Esophagus muscularis mucosa (tissue), 3 donors: Measurements from ENCODE around the gene BTAF1.

Source experiments
- POLR2AphosphoS5 ChIP-seq, 2 donors: sonication (generic); formaldehyde crosslinking; IDR thresholded peaks; one replicate each; pipeline ENCODE4 v1.6.1; 2017; ENCODE audit warnings: antibody characterized with exemption in 2 of 2
- TF ChIP-seq, protein P1 (sequence below), 3 experiments: fragments of 200-600 bp in 2 of 3; fragments of 450-650 bp in 1 of 3; sonication (generic) in 2 of 3; IDR thresholded peaks; one replicate each; pipeline ENCODE4 v1.5.1; 2017 to 2019; ENCODE audit warnings: antibody characterized with exemption in 3 of 3, mild to moderate bottlenecking in 2 of 3, moderate library complexity in 1 of 3

DNA sequence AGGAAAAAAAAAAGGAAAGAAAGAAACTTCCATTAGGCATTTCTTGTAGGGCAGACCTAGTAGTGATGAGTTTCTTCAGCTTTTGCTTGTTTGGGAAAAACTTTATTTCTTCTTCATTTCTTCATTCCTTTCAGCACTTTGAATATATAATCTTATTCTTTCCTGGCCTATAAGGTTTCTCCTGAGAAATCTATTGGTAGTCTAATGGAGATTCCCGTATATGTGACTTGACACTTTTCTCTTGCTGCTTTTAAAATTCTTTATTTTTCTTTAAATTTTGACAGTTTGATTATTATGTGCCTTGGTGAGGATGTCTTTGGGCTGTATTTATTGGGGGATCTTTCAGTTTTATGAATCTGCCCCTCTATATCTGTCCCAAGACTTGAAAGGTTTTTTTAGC is 3.9 kb upstream of the BTAF1 start:
- TF ChIP-seq, protein P1, sequence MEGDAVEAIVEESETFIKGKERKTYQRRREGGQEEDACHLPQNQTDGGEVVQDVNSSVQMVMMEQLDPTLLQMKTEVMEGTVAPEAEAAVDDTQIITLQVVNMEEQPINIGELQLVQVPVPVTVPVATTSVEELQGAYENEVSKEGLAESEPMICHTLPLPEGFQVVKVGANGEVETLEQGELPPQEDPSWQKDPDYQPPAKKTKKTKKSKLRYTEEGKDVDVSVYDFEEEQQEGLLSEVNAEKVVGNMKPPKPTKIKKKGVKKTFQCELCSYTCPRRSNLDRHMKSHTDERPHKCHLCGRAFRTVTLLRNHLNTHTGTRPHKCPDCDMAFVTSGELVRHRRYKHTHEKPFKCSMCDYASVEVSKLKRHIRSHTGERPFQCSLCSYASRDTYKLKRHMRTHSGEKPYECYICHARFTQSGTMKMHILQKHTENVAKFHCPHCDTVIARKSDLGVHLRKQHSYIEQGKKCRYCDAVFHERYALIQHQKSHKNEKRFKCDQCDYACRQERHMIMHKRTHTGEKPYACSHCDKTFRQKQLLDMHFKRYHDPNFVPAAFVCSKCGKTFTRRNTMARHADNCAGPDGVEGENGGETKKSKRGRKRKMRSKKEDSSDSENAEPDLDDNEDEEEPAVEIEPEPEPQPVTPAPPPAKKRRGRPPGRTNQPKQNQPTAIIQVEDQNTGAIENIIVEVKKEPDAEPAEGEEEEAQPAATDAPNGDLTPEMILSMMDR (IDR thresholded peaks at IDR 0.05): no peak
- TF ChIP-seq POLR2AphosphoS5 (IDR thresholded peaks at IDR 0.05): no peak
